ENCODE results near the gene SERPINA12. TPM values are rescaled to one million over a fixed set of nuclear protein-coding genes. Genes with fewer than 3 reads are reported as not detected.

The SERPINA12 gene
- total and polyA plus RNA-seq, 2 donors (not counting 1 experiment from before 2014, with no cell fraction given), result not detected

DNA sequence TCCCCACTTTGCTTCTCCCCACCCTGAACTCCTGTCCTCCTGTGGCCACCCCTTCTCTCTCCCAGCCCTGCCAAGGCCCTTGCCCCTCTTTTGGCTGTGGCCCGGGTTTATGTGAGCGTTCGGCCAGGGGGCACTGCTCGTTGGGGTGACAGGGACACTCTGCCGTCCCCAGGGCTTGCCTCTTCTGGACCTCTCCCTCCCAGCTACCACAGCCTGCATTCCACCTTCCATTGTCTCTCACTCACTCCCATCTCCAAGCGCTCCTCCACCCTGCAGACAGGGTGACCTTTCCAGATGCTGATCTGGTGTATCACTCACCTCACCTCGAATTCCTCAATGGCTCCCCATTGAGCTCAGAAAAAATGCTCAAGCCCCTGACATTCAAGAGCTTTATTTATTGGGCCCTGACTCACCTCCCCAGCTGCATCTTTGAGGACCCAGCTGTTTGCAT lies 34.7 kb downstream of the SERPINA12 start:
- no peak overlapping the region for H3K4me2 ChIP-seq (ENCODE audit: extremely low read depth, insufficient read depth, low read length)
- H3K9me3 ChIP-seq (ENCODE audit: control insufficient read depth, insufficient read depth, low read depth, low read length), result no peaks in the 10 kb centered on the region
- no peak overlapping the region for H2AFZ ChIP-seq (ENCODE audit: low read length)
- DNase-seq (ENCODE audit: low read depth in 2 of 2), result peak in 1 of 2 donors; percentile 41
- no peaks in the 10 kb centered on the region for H4K20me1 ChIP-seq (ENCODE audit: control insufficient read depth, extremely low read depth, insufficient read depth, low read length)
- H3K27me3 ChIP-seq (ENCODE audit: control insufficient read depth, insufficient read depth, low read length), result no peaks in the 10 kb centered on the region
- H3K79me2 ChIP-seq (ENCODE audit: control insufficient read depth, insufficient read depth, low read length), result no peaks in the 10 kb centered on the region
- H3K27ac ChIP-seq (ENCODE audit: insufficient read depth, low read length), result no peak overlapping the region
- H3K36me3 ChIP-seq (ENCODE audit: control insufficient read depth, insufficient read depth, low read length), result no peaks in the 10 kb centered on the region
- H3K4me3 ChIP-seq (replicated peaks in 1 of 4; ENCODE audit: control extremely low read depth in 1 of 4, insufficient read depth in 1 of 4, low read depth in 3 of 4, low read length in 4 of 4), result no peak overlapping the region
- no peak overlapping the region for H3K9ac ChIP-seq (ENCODE audit: insufficient read depth, low read length)
- no peak for TF ChIP-seq CTCF (conservative IDR thresholded peaks at IDR 0.05 in 1 of 2, IDR thresholded peaks at IDR 0.05 in 1 of 2; ENCODE audit: low read depth in 1 of 2, low read length in 2 of 2)
- TF ChIP-seq EZH2 (IDR thresholded peaks at IDR 0.05; ENCODE audit: low read length, missing control alignments), result no peak
- no peaks in the 10 kb centered on the region for H3K4me1 ChIP-seq (ENCODE audit: control insufficient read depth, extremely low read depth, insufficient read depth, low read length)

- no peak for DNase-seq (ENCODE audit: low read depth in 2 of 2)
- H3K36me3 ChIP-seq (ENCODE audit: control insufficient read depth, insufficient read depth, low read length), result no peaks in the 10 kb centered on the region
- no peak overlapping the region for H3K4me3 ChIP-seq (replicated peaks in 1 of 4; ENCODE audit: control extremely low read depth in 1 of 4, insufficient read depth in 1 of 4, low read depth in 3 of 4, low read length in 4 of 4)
- no peaks in the 10 kb centered on the region for H4K20me1 ChIP-seq (ENCODE audit: control insufficient read depth, extremely low read depth, insufficient read depth, low read length)
- H3K4me2 ChIP-seq (ENCODE audit: extremely low read depth, insufficient read depth, low read length), result no peak overlapping the region
- no peak overlapping the region for H3K9ac ChIP-seq (ENCODE audit: insufficient read depth, low read length)
- H2AFZ ChIP-seq (ENCODE audit: low read length), result no peak overlapping the region
- no peaks in the 10 kb centered on the region for H3K9me3 ChIP-seq (ENCODE audit: control insufficient read depth, insufficient read depth, low read depth, low read length)
- no peaks in the 10 kb centered on the region for H3K27me3 ChIP-seq (ENCODE audit: control insufficient read depth, insufficient read depth, low read length)
- H3K4me1 ChIP-seq (ENCODE audit: control insufficient read depth, extremely low read depth, insufficient read depth, low read length), result no peaks in the 10 kb centered on the region
- H3K79me2 ChIP-seq (ENCODE audit: control insufficient read depth, insufficient read depth, low read length), result no peaks in the 10 kb centered on the region
- TF ChIP-seq CTCF (conservative IDR thresholded peaks at IDR 0.05 in 1 of 2, IDR thresholded peaks at IDR 0.05 in 1 of 2; ENCODE audit: low read depth in 1 of 2, low read length in 2 of 2), result no peak
- no peak for TF ChIP-seq EZH2 (IDR thresholded peaks at IDR 0.05; ENCODE audit: low read length, missing control alignments)
- H3K27ac ChIP-seq (ENCODE audit: insufficient read depth, low read length), result no peak overlapping the region
Observed at GRCh38 chr14:94473666-94474410, 35.4 kb downstream of the SERPINA12 start.

GRCh38 chr14:94472842-94473241 lies 36.4 kb downstream of the SERPINA12 start:
- no peak for TF ChIP-seq CTCF (conservative IDR thresholded peaks at IDR 0.05 in 1 of 2, IDR thresholded peaks at IDR 0.05 in 1 of 2; ENCODE audit: low read depth in 1 of 2, low read length in 2 of 2)
- TF ChIP-seq EZH2 (IDR thresholded peaks at IDR 0.05; ENCODE audit: low read length, missing control alignments), result no peak
- no peak for DNase-seq (ENCODE audit: low read depth in 2 of 2)
- Histone ChIP-seq H2AFZ (ENCODE audit: low read length) (no peak overlapping the region), H3K9me3 (ENCODE audit: control insufficient read depth, insufficient read depth, low read depth, low read length) (no peaks in the 10 kb centered on the region), H3K27ac (ENCODE audit: insufficient read depth, low read length) (no peak overlapping the region), H3K36me3 (ENCODE audit: control insufficient read depth, insufficient read depth, low read length) (no peaks in the 10 kb centered on the region), H3K9ac (ENCODE audit: insufficient read depth, low read length) (no peak overlapping the region), H3K27me3 (ENCODE audit: control insufficient read depth, insufficient read depth, low read length) (no peaks in the 10 kb centered on the region), H4K20me1 (ENCODE audit: control insufficient read depth, extremely low read depth, insufficient read depth, low read length) (no peaks in the 10 kb centered on the region), H3K79me2 (ENCODE audit: control insufficient read depth, insufficient read depth, low read length) (no peaks in the 10 kb centered on the region), H3K4me1 (ENCODE audit: control insufficient read depth, extremely low read depth, insufficient read depth, low read length) (no peaks in the 10 kb centered on the region), H3K4me2 (ENCODE audit: extremely low read depth, insufficient read depth, low read length) (no peak overlapping the region), H3K4me3 (replicated peaks in 1 of 4; ENCODE audit: control extremely low read depth in 1 of 4, insufficient read depth in 1 of 4, low read depth in 3 of 4, low read length in 4 of 4) (no peak overlapping the region)
